GM12891 (cell line): ENCODE data around the gene ALDH3A2.

Experiments used
- DNase-seq: peaks from one replicate; pipeline ENCODE4 v3.0.0; 2011; ENCODE audit warnings: low spot score; ENCODE audit not compliant: insufficient read length
- FAIRE-seq: peaks from 2 replicates; lab custom pipeline; 2011; peaks lifted over from hg19 to GRCh38; lab: Jason Lieb, UNC
- PAX5 ChIP-seq: IDR thresholded peaks from 2 replicates; pipeline ENCODE4 v1.6.1; 2011; ENCODE audit warnings: low read length, moderate library complexity, mild to moderate bottlenecking; ENCODE audit not compliant: insufficient read depth, severe bottlenecking
- POLR2A ChIP-seq: IDR thresholded peaks from 2 replicates; pipeline ENCODE4 v1.6.1; 2011; ENCODE audit warnings: low read depth, low read length, control low read depth
- POLR2AphosphoS5 ChIP-seq: IDR thresholded peaks from 2 replicates; pipeline ENCODE4 v1.6.1; 2011; ENCODE audit warnings: low read depth, low read length, control low read depth
- POU2F2 ChIP-seq: IDR thresholded peaks from 2 replicates; pipeline ENCODE4 v1.6.1; 2011; ENCODE audit warnings: low read depth, mild to moderate bottlenecking, control low read depth, low read length, moderate library complexity
- SPI1 ChIP-seq: IDR thresholded peaks from 2 replicates; pipeline ENCODE4 v1.6.1; 2011; ENCODE audit warnings: low read depth, low read length, control low read depth
- TAF1 ChIP-seq: IDR thresholded peaks from 2 replicates; pipeline ENCODE4 v1.6.1; 2011; ENCODE audit warnings: low read depth, low read length, control low read depth

Gene ALDH3A2

DNA sequence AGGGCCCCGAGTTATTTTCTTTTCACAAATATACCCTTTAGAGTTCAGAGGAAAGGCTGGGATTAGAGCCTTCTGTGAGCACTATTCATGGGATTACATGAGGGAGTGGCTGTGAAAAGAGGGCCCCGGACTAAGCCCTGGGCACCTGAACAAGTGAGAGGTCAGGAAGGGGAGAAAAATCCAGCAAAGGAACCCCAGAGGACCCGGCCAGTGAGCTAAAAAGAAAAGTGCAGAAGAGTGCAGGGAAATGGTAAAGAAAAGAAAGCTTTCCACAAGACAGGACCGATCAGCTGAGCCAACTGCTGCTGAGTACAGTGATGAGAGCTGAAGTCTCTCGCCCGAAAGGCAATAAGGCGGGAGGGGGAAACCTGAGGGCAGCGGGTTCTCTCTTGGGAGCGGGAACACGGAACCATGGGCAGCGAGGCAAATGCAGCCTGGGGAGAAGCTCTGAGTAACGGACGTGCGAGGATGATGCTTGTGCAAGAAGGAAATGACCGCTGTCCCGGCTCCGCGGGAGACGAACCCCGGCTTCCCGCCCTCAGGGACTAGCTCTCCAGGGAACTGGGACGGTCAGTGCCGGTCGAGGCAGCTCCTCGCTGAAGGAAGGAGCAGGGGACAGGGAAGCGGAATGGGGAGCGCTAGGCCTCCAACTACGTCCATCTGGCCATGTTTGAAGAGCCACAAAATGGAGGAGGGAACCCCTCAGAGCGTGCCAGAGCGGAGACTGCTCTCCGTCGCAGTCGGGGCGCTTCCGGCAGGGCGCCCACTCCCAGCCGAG is 665 bp upstream of the ALDH3A2 start:
- FAIRE-seq, result no peak
- DNase-seq, result peak; percentile 29
- no peak; the same call in 1 of the 2 replicates for TF ChIP-seq POU2F2
- TF ChIP-seq POLR2A, result no peak; the same call in 1 of the 2 replicates
- TF ChIP-seq PAX5, result no peak
- TF ChIP-seq POLR2AphosphoS5, result no peak
- TF ChIP-seq TAF1, result no peak
- TF ChIP-seq SPI1, result no peak

DNA sequence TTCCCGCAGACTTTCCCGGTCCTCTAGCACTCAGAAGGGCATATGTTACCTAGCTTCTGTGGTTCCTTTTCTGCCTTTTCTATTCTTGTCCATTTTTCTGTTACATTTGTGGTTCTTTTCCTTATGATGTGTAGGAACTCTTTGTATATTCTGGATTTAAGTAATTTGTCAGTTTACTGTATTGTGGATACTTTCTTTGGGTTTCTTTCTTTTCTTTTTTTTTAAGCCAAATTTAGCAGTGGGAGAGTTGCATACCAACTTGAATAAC is 657 bp downstream of the ALDH3A2 start:
- FAIRE-seq (no peak), DNase-seq (no peak)
- no peak for TF ChIP-seq POLR2A
- TF ChIP-seq TAF1, result no peak
- no peak for TF ChIP-seq POU2F2

DNA sequence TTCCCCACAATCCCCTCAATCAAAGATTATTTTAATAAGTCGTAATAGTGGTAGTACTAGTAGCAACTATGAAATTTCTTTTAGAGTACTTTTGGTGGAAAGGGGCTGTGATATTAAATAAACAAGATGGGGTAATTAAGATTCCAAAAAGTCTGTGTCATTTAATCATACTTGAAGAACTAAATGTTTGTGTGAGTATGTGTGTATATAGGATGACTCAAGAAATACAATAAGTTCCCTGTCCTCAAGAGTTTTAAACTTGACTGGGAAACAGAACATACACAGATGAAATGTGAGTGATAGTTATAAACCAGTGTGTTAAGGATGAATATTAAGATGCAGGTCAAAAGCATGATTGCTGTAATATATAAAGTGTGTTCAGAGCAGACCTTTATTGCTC is 2.3 kb downstream of the ALDH3A2 start:
- DNase-seq (no peak), FAIRE-seq (no peak)
- TF ChIP-seq POU2F2 (no peak), POLR2AphosphoS5 (no peak)

DNA sequence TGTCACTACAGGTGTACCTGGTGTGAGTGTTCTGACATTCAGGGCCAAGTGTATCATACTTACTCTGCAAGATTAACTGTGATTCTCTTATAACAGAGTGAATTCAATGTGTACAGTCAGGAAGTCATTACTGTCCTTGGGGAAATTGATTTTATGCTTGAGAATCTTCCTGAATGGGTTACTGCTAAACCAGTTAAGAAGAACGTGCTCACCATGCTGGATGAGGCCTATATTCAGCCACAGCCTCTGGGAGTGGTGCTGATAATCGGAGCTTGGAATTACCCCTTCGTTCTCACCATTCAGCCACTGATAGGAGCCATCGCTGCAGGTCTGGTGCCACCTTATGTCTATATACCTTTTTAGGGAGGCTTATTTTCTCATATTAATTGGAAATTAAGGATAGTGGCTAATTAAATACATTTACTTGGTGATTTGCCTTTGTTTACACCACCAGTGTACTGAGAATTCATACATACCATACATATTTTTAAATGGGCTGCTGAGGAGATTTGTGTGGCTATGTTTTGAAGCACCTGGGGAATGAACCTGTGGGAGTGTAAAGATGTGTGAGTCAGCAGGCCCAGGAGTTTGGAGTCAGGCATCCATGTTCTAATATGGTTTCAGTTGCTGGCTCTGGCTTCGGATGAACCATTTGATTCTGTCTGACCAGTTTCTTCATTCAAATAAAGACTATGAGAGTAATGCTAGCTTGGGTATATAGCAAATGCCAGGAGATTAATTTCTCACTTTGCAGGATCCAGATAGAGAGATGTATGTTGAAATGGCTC is 3.1 kb downstream of the ALDH3A2 start:
- DNase-seq (no peak), FAIRE-seq (no peak)
- no peak for TF ChIP-seq SPI1
- no peak for TF ChIP-seq TAF1
- no peak for TF ChIP-seq PAX5
- no peak for TF ChIP-seq POLR2A
- no peak for TF ChIP-seq POU2F2
- no peak for TF ChIP-seq POLR2AphosphoS5

DNA sequence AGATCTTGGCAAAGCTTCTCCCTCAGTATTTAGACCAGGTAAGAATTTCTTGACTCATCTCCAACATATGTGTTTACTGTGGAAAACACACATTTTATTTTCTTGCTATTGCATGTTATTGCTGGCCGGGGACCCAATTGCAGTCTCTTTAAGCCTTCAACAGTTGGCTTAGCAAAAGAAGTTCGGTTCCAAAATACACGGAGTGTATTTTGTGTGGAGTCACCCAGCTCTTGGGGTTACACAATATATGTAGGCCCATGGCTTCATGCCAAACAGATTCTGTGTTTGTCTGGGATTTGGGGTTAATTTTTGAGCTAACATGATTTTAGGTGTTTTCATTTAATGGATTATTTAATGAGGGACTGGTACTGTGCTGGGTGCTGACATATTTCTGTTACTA is 4.0 kb downstream of the ALDH3A2 start:
- no peak for TF ChIP-seq TAF1
- DNase-seq (no peak), FAIRE-seq (no peak)

DNA sequence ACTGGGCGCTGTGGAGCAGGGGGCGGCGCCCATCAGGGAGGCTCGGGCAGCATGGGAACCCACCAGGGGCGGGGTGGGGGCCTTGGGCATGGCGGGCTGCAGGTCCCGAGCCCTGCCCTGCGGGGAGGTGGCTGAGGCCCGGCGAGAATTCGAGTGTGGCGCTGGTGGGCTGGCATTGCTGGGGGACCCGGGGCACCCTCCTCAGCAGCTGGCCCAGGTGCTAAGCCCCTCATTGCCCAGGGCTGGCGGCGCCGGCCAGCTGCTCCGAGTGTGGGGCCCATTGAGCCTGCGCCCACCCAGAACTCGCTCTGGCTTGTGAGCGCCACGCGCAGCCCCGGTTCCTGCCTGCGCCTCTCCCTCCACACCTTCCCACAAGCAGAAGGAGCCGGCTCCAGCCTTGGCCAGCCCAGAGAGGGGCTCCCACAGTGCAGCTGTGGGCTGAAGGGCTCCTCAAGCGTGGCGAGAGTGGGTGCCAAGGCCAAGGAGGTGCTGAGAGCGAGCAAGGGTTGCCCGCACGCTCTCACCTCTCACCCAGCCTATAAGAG is 5.9 kb downstream of the ALDH3A2 start:
- no peak for DNase-seq
- FAIRE-seq, result no peak
- TF ChIP-seq POU2F2 (no peak), POLR2AphosphoS5 (no peak), PAX5 (no peak), SPI1 (no peak)

DNA sequence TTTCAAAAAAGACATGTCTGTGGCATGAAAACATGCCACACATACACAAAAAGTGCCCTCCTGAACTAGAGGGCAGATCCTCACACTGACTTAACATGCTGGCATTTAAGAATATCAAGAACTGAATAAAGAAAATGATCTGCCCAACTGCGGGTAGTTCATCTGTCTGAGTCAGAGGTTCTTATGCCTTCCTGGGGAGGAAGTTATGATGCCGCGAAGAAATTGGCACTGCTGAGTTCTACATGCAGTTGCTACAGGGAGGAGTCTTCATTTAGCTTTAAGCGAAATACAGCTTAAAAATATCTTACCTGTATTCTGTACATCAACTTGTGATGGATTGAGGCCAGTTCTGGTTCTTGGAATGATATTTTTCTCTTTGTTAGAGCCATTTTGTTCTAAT is 6.3 kb downstream of the ALDH3A2 start:
- TF ChIP-seq SPI1 (no peak), TAF1 (no peak), PAX5 (no peak), POU2F2 (no peak), POLR2A (no peak), POLR2AphosphoS5 (no peak)
- FAIRE-seq (no peak), DNase-seq (no peak)

DNA sequence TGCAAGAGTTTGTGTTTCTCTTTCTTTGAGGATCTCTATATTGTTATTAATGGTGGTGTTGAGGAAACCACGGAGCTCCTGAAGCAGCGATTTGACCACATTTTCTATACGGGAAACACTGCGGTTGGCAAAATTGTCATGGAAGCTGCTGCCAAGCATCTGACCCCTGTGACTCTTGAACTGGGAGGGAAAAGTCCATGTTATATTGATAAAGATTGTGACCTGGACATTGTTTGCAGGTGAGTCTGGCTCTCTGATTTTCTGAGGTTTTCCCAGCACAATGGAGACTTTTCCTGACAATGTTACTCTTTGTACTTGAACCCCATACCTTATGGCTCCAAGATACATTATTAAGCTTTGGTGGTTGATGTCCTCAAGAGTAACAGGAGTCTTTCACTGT is 7.8 kb downstream of the ALDH3A2 start:
- no peak for FAIRE-seq
- TF ChIP-seq PAX5 (no peak), TAF1 (no peak), POLR2AphosphoS5 (no peak), SPI1 (no peak), POU2F2 (no peak), POLR2A (no peak)

DNA sequence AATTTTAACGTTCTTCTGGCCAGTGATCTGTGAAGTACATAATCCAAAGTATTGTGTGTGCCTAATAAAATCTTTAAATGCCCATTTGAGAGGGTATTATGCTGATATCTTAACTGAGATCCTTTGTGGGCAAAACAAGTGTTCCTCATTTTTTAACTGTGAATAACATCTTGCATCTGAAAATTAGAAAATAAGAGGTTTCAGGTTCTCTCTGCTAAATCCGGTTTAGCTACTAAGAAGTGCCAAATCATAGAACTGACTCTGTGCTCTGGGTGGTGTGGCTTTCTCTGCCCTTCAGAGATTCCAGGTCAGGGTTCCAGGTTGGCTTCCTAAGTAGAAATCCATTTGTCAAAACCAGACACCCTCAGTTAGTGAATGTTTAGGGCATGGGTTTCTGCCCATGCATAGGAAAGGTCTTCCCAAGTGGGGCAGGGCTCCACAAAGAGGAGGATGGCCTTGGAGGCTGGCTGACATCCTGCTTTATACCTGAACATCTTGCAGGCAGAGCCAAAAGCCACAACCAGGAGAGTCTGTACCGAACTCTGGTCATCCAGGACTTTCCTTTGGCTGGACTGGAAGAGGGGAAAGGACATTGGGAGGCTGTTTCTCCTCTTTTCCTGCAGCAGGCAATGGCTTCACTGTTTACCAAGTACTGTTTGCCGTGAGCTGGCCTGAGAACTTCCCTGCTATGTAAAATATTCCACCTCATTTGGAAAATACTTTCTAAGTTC is 8.5 kb downstream of the ALDH3A2 start:
- 0 out of 2 replicates have a peak, but pooled peaks have one; percentile 27 for TF ChIP-seq SPI1
- no peak for TF ChIP-seq PAX5
- DNase-seq (no peak), FAIRE-seq (no peak)

More for the DNA sequence above, 7.8 kb downstream of the ALDH3A2 start:
- DNase-seq, result no peak
